H4 (cell line): ENCODE measurements around the gene RIC1. TPM values are rescaled to one million over a fixed set of nuclear protein-coding genes. Genes with fewer than 3 reads are reported as not detected.
"Not testable (repeated sequence)": the region's sequence is repeated elsewhere in the genome, so short reads cannot be mapped to it uniquely, and the experiment has no call there.

Source experiments
- DNase-seq: peaks from one replicate; pipeline ENCODE4 v3.0.0-alpha.2; 2015; ENCODE audit warnings: low spot score
- total RNA-seq: library from RNA; depleted of rRNA; stranded (reverse); fragments of >200 nt; shearing (Covaris generic); gene quantifications from 2 replicates; pipeline ENCODE4 v1.2.3, GENCODE V29; 2014

RIC1 gene
- total RNA-seq, 1 experiment from 2014 or later = 10.1 TPM

DNA sequence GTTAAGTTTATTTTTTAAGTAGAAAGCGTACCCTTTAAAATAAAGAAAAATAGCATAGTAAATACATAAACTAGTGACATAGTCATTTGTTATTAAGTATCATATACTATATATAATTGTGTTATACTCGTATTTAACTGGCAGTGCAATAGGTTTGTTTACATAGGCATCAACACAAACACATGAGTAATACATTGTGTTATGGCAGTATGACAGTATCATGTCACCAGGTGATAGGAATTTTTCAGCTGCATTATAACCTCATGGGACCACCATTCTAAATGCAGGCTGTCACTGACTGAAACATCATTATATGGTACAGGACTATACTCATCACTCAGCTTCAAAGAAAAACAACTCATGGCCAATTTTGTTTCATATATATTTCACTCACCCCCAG lies 8.4 kb upstream of the RIC1 start:
- no peak for DNase-seq

DNA sequence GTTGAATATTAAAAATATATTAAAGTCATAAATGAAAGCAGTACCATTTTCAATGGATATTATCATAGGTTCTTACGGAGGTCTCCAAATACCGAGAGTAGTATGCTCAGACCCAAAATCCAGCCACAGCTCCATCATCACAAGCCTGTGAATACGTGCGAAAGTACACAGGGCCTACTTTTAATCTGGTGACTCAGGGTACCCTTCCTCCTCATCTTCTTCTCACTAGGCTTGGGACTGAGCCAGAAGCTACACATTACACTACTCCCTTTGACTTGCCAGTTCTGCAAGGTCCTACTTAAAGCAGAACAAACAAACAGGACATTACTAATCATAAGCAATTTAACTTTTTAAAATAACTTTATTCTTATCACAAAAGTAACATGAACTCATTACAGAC lies 7.6 kb upstream of the RIC1 start:
- peak; percentile 36 for DNase-seq

GRCh38 chr9:5622016-5622415 lies 6.9 kb upstream of the RIC1 start:
- DNase-seq = peak; percentile 2

GRCh38 chr9:5624655-5625054 lies 4.3 kb upstream of the RIC1 start:
- no peak for DNase-seq

- peak; percentile 9 for DNase-seq
These were observed 1.9 kb upstream of the RIC1 start for GRCh38 chr9:5626727-5627634.

- not testable (repeated sequence) for DNase-seq
These were observed 1.2 kb upstream of the RIC1 start for GRCh38 chr9:5627686-5628085.

DNA sequence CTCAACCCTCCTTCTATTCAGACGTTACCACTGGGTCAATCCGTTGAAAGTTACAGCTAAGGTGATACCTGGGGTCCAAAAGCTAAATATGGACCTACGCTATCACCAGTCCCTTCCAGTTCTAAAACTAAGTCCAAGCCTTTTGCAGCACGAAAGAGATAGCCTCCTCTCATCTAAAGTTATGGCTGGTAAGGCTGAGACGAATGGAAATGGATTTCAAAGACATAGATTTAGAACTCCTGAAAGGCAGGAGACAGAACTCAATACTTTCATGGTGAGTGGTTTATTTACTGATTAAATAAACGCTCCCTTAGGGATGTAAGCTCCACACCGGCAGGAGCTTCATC lies 751 bp upstream of the RIC1 start:
- DNase-seq = no peak

GRCh38 chr9:5629312-5630080 lies 589 bp downstream of the RIC1 start:
- DNase-seq = no peak

GRCh38 chr9:5630081-5630507 lies 1.2 kb downstream of the RIC1 start:
- no peak for DNase-seq

DNA sequence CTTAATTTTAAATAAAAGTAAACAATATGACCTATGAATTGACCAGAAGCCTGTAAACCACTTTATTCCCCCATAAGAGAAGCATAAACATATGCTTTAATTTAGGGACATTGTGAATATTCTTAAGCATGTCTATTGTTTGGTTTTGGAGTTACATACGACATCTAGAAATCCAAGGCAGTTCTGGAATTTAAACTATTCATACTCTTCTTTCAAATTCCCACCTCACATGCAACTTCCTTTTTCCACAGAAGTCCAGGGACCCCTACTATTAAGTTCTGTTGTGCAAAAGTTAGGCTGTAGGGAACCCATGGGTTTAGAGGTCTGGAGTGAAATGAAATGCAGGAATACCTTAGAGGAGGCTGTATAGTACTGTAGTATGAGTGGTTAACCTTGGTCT lies 2.1 kb downstream of the RIC1 start:
- DNase-seq = no peak

DNA sequence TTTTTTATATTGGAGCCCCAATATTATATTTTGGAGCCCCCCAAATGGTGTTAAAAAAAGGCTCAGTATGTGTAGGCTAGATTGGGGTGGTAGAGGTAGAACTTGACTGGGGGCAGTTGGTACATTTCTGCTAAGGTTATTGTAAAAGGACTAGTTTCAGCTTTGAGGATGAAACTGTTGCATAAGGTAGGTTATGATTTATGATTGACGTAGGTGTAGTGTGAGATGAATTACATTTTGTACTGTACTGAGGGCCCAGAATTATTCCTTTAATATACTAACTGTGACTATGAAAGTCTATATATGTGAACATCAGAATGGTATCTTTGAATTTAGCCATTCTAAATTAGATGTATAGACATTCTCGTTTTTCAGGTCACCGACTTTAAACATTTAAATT lies 3.6 kb downstream of the RIC1 start:
- no peak for DNase-seq

GRCh38 chr9:5633243-5633642 lies 4.3 kb downstream of the RIC1 start:
- DNase-seq = no peak

- DNase-seq = no peak
These were observed 6.5 kb downstream of the RIC1 start for GRCh38 chr9:5635390-5635789.

GRCh38 chr9:5639816-5640215 lies 10.9 kb downstream of the RIC1 start:
- no peak for DNase-seq

DNA sequence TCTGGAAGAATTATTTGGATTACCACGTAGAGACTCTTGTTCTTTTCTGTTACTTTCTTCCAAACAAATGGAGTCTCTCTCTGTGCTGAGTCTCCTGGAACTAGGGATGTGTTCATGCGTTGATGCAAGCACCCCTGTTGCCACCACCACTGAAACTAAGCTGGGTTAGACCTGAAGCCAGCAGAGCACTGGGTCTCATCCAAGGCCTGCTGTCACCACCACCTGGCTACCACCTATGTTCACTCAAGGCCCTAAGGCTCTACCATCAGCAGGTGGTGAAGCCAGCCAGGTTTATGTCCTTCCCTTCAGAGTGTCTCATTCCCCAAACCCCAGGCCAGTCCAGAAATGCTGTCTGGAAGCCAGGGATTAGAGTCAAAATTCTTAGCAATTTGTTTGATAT lies 13.3 kb downstream of the RIC1 start:
- no peak for DNase-seq

DNA sequence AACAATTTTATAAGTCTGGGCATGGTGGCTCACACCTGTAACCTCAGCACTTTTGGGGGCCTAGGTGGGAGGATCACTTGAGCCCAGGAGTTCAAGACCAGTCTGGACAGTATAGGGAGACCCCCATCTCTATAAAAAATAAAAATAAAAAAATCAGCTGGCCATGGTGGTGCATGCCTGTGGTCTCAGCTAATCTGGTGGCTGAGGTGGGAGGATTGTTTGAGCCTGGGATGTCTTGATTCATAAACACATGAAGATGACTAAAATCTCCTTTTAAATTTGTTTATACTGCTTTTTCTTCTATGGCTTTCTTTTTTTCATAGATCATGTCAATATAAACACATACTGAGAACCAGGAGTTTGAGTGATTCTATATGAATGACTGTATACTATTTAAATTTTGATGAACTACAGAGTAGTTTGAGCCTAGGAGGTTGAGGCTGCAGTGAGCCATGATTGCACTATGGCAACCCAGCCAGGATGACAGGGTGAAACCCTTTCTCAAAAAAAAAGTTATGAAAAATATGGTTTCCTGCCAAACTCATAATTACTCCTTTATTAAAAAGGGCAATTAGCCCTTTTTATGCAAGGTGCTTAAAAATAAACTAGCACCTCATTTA lies 14.2 kb downstream of the RIC1 start:
- DNase-seq = no peak

DNA sequence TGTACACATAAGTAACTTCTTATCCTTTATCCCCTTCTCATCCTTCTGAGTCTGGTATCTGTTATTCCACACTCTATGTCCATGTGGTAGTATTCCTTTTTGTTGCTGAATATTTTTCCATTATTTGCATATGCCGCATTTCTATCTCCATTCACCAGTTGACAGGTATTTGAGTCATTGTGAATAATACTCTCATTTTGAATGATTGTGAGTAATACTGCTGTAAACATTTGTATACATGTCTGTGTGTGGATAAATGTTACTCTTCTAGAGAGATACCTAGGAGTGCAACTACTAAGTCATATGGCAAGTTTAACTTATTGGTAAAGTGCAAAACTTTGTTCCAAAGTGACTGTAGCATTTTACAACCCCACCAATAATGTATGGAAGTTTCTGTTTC lies 15.6 kb downstream of the RIC1 start:
- no peak for DNase-seq

DNA sequence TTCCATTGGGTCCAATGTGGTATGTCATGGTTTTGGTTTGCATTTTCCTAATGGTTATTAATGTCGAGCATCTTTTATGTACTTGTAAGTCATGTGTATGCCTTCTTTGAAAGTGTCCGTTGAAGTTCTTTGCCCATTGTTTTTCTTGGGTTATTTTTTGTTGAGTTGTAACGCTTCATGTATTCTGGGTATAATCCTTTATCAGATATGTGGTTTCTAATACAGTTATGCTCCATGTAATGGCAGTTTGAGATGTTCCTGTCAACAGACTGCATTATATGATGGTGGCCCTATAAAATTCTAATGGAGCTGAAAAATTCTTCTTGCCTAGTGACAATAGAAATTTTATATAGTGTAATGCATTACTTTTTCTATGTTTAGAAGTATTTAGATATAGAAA lies 17.2 kb downstream of the RIC1 start:
- no peak for DNase-seq

GRCh38 chr9:5650356-5651105 lies 21.6 kb downstream of the RIC1 start:
- no peak for DNase-seq

DNA sequence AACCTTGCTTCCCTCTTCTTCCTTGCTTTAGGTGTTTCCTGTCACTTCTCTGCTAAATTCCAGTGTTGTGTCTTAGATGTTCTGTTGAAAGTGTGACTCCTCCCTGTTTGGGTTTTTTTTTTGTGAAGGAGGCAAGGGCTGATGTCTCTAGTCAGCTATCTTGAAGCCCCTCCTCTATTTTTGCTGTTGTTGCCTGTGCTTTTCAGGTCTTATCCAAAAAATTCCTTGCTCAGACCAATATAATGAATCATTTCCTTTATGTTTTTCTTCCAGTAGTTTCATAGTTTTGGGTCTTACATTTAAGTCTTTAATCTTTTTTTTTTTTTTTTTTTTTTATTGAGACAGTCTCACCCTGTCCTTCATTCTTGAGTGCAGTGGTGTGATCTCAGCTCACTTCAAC lies 22.3 kb downstream of the RIC1 start:
- no peak for DNase-seq

- DNase-seq = no peak
These were observed 23.9 kb downstream of the RIC1 start for GRCh38 chr9:5652821-5653220.

- not testable (repeated sequence) for DNase-seq
These were observed 33.9 kb downstream of the RIC1 start for GRCh38 chr9:5662804-5663203.
